ENCODE results near the gene OR4E2.

DNA sequence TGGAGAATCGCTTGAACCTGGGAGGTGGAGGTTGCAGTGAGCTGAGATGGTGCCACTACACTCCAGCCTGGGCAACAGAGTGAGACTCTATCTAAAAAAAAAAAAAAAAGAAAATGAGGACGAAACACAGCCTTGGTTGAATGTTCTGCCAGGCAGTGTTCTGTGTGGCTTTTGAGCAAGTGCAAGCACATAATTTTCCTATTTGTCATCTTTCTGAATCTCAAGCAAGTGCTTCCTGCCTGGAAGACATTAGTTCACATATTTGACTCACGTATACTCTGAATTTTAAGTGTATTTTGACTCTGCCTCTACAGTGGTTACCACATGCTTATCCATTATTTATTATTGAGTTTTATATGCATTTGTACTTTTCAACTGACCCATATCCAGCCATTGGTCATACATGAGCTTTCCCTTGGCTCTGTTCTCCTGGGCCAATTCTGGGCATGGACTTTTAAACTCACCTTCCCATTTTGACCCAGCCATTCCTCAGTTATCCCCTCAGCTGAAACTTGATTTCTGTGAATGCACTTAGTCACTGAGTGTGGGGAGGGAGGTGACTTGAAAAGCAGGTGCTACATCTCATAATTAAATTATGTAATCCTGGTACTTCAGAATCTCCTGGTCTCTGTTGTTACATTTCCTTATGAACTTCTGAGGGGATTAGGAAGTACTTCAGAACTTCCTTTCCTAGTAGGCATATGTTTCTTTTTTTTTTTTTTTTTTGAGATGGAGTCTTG, 27.0 kb upstream of the OR4E2 start:
- TF ChIP-seq EZH2 (IDR thresholded peaks at IDR 0.05): no peak
- no peak for TF ChIP-seq POLR2AphosphoS5 (IDR thresholded peaks at IDR 0.05; ENCODE audit: borderline replicate concordance, low read depth, low read length)
- no peak for TF ChIP-seq FOXP2 (optimal IDR thresholded peaks at IDR 0.05; ENCODE audit: control extremely low read depth, extremely low read length, insufficient read depth)

Data from SK-N-MC (cell line).